Measurements from ENCODE around the gene MIEF2.

Gene MIEF2

GRCh38 chr17:18229254-18229653 is 31.2 kb upstream of the MIEF2 start:
- Histone ChIP-seq H3K9ac (ENCODE audit: low read depth, low read length, poor library complexity, severe bottlenecking) (no peak overlapping the region), H3K9me2 (replicated peaks; ENCODE audit: low read depth, low read length) (no peaks in the 10 kb centered on the region), H3K36me3 (ENCODE audit: insufficient read depth, low read length) (no peaks in the 10 kb centered on the region; the same call in 1 of the 2 replicates), H3K4me3 (ENCODE audit: low read length, poor library complexity, severe bottlenecking) (no peak overlapping the region), H3F3A (ENCODE audit: low read depth) (no peaks in the 10 kb centered on the region), H3K4me1 (ENCODE audit: insufficient read depth, low read length, poor library complexity, severe bottlenecking) (peaks cover 22% of the 10 kb centered on the region), H3K79me2 (ENCODE audit: insufficient read depth, low read length) (peaks cover 32% of the 10 kb centered on the region), H3K4me2 (ENCODE audit: low read depth, low read length, poor library complexity, severe bottlenecking) (peak overlapping the region; percentile 13), H3K9me3 (ENCODE audit: insufficient read depth, low read depth, low read length) (no peaks in the 10 kb centered on the region), H4K20me1 (ENCODE audit: insufficient read depth, low read length, poor library complexity, severe bottlenecking) (peaks cover 7% of the 10 kb centered on the region), H3K27me3 (ENCODE audit: insufficient read depth, low read length, poor library complexity, severe bottlenecking) (no peaks in the 10 kb centered on the region), H2AFZ (ENCODE audit: low read length) (no peak overlapping the region)
- TF ChIP-seq EZH2phosphoT487 (IDR thresholded peaks at IDR 0.05; ENCODE audit: borderline replicate concordance), result no peak
- TF ChIP-seq, protein P1, sequence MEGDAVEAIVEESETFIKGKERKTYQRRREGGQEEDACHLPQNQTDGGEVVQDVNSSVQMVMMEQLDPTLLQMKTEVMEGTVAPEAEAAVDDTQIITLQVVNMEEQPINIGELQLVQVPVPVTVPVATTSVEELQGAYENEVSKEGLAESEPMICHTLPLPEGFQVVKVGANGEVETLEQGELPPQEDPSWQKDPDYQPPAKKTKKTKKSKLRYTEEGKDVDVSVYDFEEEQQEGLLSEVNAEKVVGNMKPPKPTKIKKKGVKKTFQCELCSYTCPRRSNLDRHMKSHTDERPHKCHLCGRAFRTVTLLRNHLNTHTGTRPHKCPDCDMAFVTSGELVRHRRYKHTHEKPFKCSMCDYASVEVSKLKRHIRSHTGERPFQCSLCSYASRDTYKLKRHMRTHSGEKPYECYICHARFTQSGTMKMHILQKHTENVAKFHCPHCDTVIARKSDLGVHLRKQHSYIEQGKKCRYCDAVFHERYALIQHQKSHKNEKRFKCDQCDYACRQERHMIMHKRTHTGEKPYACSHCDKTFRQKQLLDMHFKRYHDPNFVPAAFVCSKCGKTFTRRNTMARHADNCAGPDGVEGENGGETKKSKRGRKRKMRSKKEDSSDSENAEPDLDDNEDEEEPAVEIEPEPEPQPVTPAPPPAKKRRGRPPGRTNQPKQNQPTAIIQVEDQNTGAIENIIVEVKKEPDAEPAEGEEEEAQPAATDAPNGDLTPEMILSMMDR (conservative IDR thresholded peaks at IDR 0.05; ENCODE audit: low read length), result no peak

DNA sequence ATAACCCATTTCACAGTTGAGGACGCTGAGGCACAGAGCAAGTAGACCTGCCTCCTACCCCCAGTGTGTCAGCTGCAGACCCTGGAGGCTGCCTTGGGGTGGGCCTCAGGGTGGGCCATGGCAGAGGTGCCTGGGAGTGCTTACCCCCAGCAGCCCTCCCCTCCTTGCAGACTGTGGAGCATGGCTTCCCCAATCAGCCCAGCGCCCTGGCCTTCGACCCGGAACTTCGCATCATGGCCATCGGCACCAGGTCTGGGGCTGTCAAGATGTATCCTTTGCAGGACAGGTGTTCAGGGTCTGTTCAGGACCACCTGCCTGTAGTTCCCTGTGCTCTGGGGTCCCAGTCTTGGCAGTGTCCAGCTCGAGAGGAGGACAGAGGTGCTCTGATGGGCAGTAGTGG is 30.7 kb upstream of the MIEF2 start:
- Histone ChIP-seq H3K4me1 (ENCODE audit: insufficient read depth, low read length, poor library complexity, severe bottlenecking) (peaks cover 22% of the 10 kb centered on the region), H3K27me3 (ENCODE audit: insufficient read depth, low read length, poor library complexity, severe bottlenecking) (no peaks in the 10 kb centered on the region), H3K36me3 (ENCODE audit: insufficient read depth, low read length) (no peaks in the 10 kb centered on the region; the same call in 1 of the 2 replicates), H3K4me2 (ENCODE audit: low read depth, low read length, poor library complexity, severe bottlenecking) (no peak overlapping the region), H3K9me2 (replicated peaks; ENCODE audit: low read depth, low read length) (no peaks in the 10 kb centered on the region), H3K9ac (ENCODE audit: low read depth, low read length, poor library complexity, severe bottlenecking) (no peak overlapping the region), H3K79me2 (ENCODE audit: insufficient read depth, low read length) (peaks cover 32% of the 10 kb centered on the region), H3K9me3 (ENCODE audit: insufficient read depth, low read depth, low read length) (no peaks in the 10 kb centered on the region), H3F3A (ENCODE audit: low read depth) (no peaks in the 10 kb centered on the region), H4K20me1 (ENCODE audit: insufficient read depth, low read length, poor library complexity, severe bottlenecking) (peaks cover 7% of the 10 kb centered on the region), H2AFZ (ENCODE audit: low read length) (no peak overlapping the region), H3K4me3 (ENCODE audit: low read length, poor library complexity, severe bottlenecking) (no peak overlapping the region)
- TF ChIP-seq, protein P1 (conservative IDR thresholded peaks at IDR 0.05; ENCODE audit: low read length), result no peak
- no peak for TF ChIP-seq EZH2phosphoT487 (IDR thresholded peaks at IDR 0.05; ENCODE audit: borderline replicate concordance)

DNA sequence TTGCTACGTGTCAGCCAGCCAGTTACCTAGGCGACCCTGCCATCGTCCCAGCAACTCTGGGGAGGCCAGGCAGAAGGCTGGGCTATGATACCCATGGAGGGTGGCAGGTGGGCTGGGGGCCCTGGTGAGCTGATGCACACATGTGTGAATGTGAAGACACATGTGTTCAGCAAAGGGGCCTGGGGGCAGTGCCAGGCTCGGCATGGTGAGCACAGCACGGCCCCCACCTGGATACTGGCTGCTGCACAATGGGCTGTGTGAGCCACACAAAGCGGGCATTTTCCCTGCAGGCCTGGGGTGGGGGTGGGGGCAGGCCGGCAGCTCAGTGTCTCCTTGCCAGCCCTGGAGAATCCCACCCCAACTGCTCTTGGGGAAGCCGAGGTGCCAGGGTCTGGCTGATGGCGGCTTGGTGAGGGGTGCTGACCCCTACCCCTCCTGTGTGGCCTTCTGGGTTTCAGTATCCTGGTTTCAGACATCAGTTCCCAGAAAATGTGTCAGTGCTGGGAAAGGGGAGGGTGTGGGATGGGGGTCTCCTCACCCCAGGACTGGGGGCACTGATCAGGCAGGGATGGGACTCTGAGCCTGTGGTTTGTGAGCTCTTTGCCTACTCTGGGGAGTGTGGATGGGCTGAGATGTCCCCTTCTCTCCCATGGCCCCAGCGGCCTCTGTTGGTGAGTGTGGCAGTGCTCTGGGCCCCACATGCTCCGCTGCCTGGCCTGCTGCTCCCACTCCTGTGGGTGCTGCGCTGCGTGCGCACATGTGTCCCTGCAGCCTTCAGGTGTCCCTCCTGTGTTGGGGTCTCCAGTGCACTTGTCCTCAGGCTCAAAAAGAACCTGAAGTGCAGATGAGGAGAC is 29.9 kb upstream of the MIEF2 start:
- Histone ChIP-seq H3K4me1 (ENCODE audit: insufficient read depth, low read length, poor library complexity, severe bottlenecking) (peaks cover 22% of the 10 kb centered on the region), H3F3A (ENCODE audit: low read depth) (no peaks in the 10 kb centered on the region), H3K36me3 (ENCODE audit: insufficient read depth, low read length) (no peaks in the 10 kb centered on the region; the same call in 1 of the 2 replicates), H3K79me2 (ENCODE audit: insufficient read depth, low read length) (peaks cover 32% of the 10 kb centered on the region), H3K27me3 (ENCODE audit: insufficient read depth, low read length, poor library complexity, severe bottlenecking) (no peaks in the 10 kb centered on the region), H3K9me3 (ENCODE audit: insufficient read depth, low read depth, low read length) (no peaks in the 10 kb centered on the region), H3K9ac (ENCODE audit: low read depth, low read length, poor library complexity, severe bottlenecking) (no peak overlapping the region), H3K4me3 (ENCODE audit: low read length, poor library complexity, severe bottlenecking) (no peak overlapping the region), H3K9me2 (replicated peaks; ENCODE audit: low read depth, low read length) (no peaks in the 10 kb centered on the region), H3K4me2 (ENCODE audit: low read depth, low read length, poor library complexity, severe bottlenecking) (no peak overlapping the region), H4K20me1 (ENCODE audit: insufficient read depth, low read length, poor library complexity, severe bottlenecking) (peaks cover 7% of the 10 kb centered on the region), H2AFZ (ENCODE audit: low read length) (no peak overlapping the region)
- no peak for TF ChIP-seq EZH2phosphoT487 (IDR thresholded peaks at IDR 0.05; ENCODE audit: borderline replicate concordance)
- TF ChIP-seq, protein P1 (conservative IDR thresholded peaks at IDR 0.05; ENCODE audit: low read length), result no peak

Measured in Loucy (cell line).